Measurements from ENCODE around the gene SMDT1. TPM values are rescaled to one million over a fixed set of nuclear protein-coding genes. Genes with fewer than 3 reads are reported as not detected.

The SMDT1 gene
- total and polyA plus RNA-seq, 2 experiments from 2014 or later = 4.9 to 97.9 TPM

GRCh38 chr22:42064629-42065028, 14.9 kb upstream of the SMDT1 start (continued):
- TF ChIP-seq CTCF (conservative IDR thresholded peaks at IDR 0.05; ENCODE audit: low read depth in 2 of 2) (no peak), CREB1 (CRISPR knock-in tag; IDR thresholded peaks at IDR 0.05; ENCODE audit: low read depth) (no peak), EZH2 (IDR thresholded peaks at IDR 0.05; ENCODE audit: low read depth, unreplicated experiment) (no peak), ZNF114 (CRISPR knock-in tag; IDR thresholded peaks at IDR 0.05) (no peak), JUNB (IDR thresholded peaks at IDR 0.05; ENCODE audit: unreplicated experiment) (no peak), ZNF462 (CRISPR knock-in tag; IDR thresholded peaks at IDR 0.05) (no peak)

- peaks cover 13% of the 10 kb centered on the region for H3K4me1 Mint-ChIP-seq
- Histone ChIP-seq H3K4me2 (peak overlapping the region; percentile 71), H3F3A (replicated peaks; ENCODE audit: low read depth) (peaks cover 10% of the 10 kb centered on the region), H3K9me2 (ENCODE audit: insufficient read depth) (no peaks in the 10 kb centered on the region; the same call in 1 of the 2 replicates), H4K20me1 (replicated peaks; ENCODE audit: insufficient read depth) (no peaks in the 10 kb centered on the region), H3K27ac (ENCODE audit: low read depth) (no peak overlapping the region), H3K36me3 (ENCODE audit: insufficient read depth) (peaks cover 3% of the 10 kb centered on the region; the same call in 1 of the 2 replicates), H3K4me3 (peak overlapping the region; percentile 25; the same call in 1 of the 2 replicates), H3K79me2 (replicated peaks; ENCODE audit: insufficient read depth) (no peaks in the 10 kb centered on the region), H2AFZ (no peak overlapping the region), H3K27me3 (ENCODE audit: insufficient read depth) (no peaks in the 10 kb centered on the region), H3K4me1 (ENCODE audit: insufficient read depth) (peaks cover 17% of the 10 kb centered on the region)
- H3K27me3 Mint-ChIP-seq (ENCODE audit: insufficient read depth, low read depth, poor library complexity) = peaks cover 19% of the 10 kb centered on the region
- DNase-seq (ENCODE audit: low spot score) (peak; percentile 80), ATAC-seq (peak; percentile 52)
- H3K4me3 Mint-ChIP-seq = peak overlapping the region; percentile 25; the same call in 2 of the 3 replicates
- peak overlapping the region; percentile 6 for H3K27ac Mint-ChIP-seq
- peaks cover 58% of the 10 kb centered on the region for H3K36me3 Mint-ChIP-seq (ENCODE audit: low read depth)
- peaks cover 6% of the 10 kb centered on the region; the same call in 2 of the 3 replicates for H3K9me3 Mint-ChIP-seq
- no peak for TF ChIP-seq CREB1 (CRISPR knock-in tag; IDR thresholded peaks at IDR 0.05; ENCODE audit: low read depth)
- TF ChIP-seq ZNF462 (CRISPR knock-in tag; IDR thresholded peaks at IDR 0.05) = peak; percentile 89
Measured at GRCh38 chr22:42065438-42066125, 13.9 kb upstream of the SMDT1 start.

All from GM23338 (cell line).